AG09309 (cell line): ENCODE data around the gene MTHFSD.

Experiments
- DNase-seq: peaks from one replicate; pipeline ENCODE4 v3.0.0-alpha.2; 2010; ENCODE audit warnings: low read depth
- H3K4me3 ChIP-seq: 2 replicates; pipeline ENCODE4 v1.5.1; 2011; ENCODE audit warnings: mild to moderate bottlenecking, low read depth, low read length, moderate library complexity; ENCODE audit not compliant: control insufficient read depth
- TF ChIP-seq, protein P1 (sequence below): IDR thresholded peaks from 2 replicates; pipeline ENCODE4 v1.5.1; 2011; ENCODE audit warnings: mild to moderate bottlenecking, low read depth, low read length, inconsistent platforms; ENCODE audit not compliant: insufficient read depth, control insufficient read depth; ENCODE audit errors: missing control alignments

The MTHFSD gene, protein sequence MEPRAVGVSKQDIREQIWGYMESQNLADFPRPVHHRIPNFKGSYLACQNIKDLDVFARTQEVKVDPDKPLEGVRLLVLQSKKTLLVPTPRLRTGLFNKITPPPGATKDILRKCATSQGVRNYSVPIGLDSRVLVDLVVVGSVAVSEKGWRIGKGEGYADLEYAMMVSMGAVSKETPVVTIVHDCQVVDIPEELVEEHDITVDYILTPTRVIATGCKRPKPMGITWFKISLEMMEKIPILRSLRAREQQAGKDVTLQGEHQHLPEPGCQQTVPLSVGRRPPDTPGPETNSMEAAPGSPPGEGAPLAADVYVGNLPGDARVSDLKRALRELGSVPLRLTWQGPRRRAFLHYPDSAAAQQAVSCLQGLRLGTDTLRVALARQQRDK

DNA sequence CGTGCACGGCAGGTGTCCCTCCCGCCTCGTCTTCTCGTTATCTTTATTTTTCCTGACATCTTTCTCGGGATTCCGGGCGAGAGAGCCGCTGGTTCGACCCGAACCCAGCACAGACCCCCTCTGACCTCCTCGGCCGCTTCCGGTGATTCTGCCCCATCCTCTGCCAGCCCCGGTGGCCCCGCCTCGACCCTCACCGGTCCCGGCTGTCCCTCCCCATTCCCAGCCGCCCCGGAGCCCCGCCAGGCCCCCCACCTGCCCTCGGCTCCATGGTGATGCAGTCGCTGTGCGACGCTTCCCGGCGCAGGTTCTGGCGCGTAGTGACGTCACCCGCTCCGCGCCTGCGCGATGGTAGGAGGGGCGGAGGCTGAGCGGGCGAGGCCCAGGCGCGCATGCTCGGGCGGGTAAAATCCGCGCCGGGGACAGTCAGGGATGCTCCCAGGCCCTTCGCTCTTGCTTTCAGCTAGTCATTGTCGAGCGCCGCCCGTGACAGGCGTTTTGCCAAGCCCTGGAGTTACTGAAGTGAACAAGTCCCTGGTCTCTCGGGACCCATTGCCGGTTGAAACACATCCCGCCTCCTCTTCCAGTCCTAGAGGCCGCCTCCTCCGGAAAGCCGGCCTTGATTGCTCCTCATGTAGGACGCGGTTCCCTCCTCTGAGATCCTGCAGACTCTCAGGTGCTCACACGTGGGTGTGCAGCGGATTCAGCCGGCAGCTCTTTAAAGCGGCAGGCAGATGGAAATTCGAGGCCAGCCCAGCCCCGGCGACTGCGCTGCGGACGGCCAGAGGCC, at the start of gene MTHFSD:
Gene MTHFSD (minus strand): TSS at position 319 of the 787 bp plus-strand sequence. CDS start 51 bp downstream, at position 268.
- TF ChIP-seq, protein P1, sequence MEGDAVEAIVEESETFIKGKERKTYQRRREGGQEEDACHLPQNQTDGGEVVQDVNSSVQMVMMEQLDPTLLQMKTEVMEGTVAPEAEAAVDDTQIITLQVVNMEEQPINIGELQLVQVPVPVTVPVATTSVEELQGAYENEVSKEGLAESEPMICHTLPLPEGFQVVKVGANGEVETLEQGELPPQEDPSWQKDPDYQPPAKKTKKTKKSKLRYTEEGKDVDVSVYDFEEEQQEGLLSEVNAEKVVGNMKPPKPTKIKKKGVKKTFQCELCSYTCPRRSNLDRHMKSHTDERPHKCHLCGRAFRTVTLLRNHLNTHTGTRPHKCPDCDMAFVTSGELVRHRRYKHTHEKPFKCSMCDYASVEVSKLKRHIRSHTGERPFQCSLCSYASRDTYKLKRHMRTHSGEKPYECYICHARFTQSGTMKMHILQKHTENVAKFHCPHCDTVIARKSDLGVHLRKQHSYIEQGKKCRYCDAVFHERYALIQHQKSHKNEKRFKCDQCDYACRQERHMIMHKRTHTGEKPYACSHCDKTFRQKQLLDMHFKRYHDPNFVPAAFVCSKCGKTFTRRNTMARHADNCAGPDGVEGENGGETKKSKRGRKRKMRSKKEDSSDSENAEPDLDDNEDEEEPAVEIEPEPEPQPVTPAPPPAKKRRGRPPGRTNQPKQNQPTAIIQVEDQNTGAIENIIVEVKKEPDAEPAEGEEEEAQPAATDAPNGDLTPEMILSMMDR = no peak
- H3K4me3 ChIP-seq = peak within 1 kb of the TSS; percentile 91
- DNase-seq = no peak

DNA sequence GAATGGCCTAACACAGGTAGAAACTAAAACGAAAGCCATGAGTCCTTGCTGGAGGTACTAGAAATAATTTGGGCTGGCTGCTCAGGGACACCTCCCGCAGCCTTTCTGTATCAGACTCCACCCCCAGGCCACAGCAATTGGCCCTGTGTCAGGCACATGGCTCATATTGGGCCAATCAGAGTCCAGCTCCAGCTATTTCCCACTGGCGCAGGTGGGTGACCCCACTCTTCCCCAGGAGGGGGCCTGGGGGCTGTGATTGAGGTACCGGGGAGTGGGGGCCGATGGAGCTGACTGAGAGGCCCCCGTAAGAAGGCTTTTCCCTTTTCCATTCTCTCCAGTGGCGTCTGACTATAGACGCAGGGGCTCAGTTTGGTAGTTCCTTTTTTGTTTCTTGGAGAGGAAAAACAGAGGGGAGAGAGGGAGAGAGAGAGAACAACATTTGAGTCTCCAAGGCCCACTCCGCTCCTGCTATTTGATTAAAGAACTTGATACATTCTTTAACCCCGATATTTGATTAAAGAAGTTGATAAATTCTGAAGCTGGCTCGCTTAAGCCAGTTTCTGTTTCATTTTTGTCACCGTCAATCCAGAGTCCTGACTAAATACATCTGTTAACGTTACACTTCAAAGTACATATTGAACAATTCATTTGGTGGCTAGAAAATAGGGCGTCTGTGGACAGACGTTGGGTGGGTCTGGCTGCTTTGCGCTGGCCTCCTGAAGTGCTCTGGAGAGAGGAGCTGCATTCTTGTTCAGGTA, 49.6 kb upstream of the MTHFSD start:
- TF ChIP-seq, protein P1 = no peak
- DNase-seq = no peak
- H3K4me3 ChIP-seq = no peak overlapping the region

DNA sequence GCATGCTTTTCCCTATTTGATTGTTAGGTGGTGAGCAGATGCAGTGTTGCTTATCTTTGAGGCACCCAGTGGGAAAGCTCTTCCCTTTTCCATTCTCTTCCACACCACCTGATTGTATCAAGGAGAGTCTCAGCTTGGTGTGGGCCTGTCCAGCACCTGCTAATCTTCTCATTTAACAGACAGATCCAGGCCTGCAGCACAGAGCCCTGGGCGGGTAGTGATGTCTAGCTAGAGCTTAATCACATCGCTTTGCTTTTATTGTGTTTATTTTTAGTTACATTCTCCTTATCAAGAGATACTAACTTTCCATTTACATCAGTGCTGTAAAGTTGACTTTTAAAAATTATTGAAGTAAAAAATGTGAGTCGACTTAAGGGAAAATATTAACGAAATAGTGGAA, 47.5 kb upstream of the MTHFSD start:
- TF ChIP-seq, protein P1 = no peak
- no peak overlapping the region for H3K4me3 ChIP-seq
- DNase-seq = no peak

- H3K4me3 ChIP-seq = no peak overlapping the region
- TF ChIP-seq, protein P1 = no peak
- no peak for DNase-seq
These were observed 46.3 kb upstream of the MTHFSD start for GRCh38 chr16:86601356-86601755.

GRCh38 chr16:86598607-86599565, 43.9 kb upstream of the MTHFSD start:
- no peak for DNase-seq
- H3K4me3 ChIP-seq = no peak overlapping the region
- TF ChIP-seq, protein P1 = no peak
